ENCODE measurements around the gene ARAP2.

DNA sequence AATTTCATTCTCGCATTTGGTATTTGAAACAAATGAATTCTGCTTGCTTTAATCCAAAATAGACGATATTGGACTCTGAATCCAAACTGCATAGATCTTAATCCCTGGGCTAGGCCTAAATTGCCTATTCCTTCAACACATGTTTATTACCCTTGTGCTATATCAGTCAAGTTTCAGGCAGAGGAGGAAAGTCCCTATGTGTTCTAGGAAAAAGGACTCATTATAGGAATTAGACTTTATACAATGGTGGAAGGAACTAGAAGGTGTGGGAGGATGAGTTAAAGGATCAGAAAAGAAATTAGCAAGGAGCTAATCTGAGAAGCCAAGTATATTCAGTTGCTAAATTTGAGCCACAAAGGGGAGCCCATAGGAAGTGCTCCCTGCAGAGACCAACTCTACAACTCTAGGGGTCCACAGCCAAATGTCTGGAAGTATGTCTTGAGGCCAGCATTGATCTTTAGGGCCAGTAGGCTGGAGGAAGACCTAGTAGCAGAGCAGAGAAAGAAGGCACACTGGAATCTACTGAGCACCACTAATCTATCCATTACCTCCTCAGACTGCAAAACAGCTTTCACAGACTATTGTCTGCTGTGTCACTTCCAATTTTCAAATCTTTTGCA lies 20.0 kb upstream of the ARAP2 start:
- TF ChIP-seq, protein P1, sequence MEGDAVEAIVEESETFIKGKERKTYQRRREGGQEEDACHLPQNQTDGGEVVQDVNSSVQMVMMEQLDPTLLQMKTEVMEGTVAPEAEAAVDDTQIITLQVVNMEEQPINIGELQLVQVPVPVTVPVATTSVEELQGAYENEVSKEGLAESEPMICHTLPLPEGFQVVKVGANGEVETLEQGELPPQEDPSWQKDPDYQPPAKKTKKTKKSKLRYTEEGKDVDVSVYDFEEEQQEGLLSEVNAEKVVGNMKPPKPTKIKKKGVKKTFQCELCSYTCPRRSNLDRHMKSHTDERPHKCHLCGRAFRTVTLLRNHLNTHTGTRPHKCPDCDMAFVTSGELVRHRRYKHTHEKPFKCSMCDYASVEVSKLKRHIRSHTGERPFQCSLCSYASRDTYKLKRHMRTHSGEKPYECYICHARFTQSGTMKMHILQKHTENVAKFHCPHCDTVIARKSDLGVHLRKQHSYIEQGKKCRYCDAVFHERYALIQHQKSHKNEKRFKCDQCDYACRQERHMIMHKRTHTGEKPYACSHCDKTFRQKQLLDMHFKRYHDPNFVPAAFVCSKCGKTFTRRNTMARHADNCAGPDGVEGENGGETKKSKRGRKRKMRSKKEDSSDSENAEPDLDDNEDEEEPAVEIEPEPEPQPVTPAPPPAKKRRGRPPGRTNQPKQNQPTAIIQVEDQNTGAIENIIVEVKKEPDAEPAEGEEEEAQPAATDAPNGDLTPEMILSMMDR (IDR thresholded peaks at IDR 0.05; ENCODE audit: borderline replicate concordance, extremely low read depth, low read length, poor library complexity, severe bottlenecking): no peak
- TF ChIP-seq EZH2 (IDR thresholded peaks at IDR 0.05; ENCODE audit: borderline replicate concordance, low read depth, low read length, severe bottlenecking): no peak

All from DND-41 (cell line).